ENCODE measurements around the gene PANX1.

DNA sequence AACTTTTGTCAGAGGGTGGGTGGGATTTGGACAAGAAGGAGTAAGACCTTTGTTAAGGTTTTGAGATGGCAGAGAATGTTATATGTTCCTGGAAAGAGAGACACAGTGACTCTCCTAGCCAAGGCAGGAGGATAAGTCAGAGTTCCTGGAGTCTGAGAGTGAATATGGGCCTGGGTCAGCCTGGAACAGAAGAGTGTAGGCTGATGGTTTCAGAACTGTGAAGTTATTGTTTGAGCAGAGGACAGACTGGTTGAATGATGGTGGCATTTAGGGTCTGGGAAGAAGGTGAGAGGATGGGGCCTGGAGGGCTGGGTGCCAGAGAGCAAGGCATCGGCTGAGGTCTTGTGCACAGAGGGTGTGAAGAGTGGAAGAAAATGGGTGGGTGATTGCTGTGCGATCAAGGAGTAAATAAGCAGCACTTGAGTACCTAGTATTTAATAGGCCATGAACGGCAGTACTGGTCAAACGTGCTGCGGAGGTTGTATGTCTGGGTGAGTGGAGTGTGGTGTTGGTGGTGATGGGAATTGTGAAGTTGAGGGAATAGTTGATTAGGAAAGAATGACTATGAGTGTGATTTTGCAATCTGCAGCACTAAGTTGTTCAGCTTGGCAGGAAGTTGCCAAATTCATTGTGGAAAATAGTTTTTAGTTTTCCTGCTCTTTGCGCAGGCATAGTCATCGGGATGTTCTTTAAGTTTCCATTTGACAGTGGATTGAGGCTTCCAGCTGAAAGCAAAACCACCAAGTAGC, 1.8 kb downstream of the PANX1 start:
- TF ChIP-seq, protein P1, sequence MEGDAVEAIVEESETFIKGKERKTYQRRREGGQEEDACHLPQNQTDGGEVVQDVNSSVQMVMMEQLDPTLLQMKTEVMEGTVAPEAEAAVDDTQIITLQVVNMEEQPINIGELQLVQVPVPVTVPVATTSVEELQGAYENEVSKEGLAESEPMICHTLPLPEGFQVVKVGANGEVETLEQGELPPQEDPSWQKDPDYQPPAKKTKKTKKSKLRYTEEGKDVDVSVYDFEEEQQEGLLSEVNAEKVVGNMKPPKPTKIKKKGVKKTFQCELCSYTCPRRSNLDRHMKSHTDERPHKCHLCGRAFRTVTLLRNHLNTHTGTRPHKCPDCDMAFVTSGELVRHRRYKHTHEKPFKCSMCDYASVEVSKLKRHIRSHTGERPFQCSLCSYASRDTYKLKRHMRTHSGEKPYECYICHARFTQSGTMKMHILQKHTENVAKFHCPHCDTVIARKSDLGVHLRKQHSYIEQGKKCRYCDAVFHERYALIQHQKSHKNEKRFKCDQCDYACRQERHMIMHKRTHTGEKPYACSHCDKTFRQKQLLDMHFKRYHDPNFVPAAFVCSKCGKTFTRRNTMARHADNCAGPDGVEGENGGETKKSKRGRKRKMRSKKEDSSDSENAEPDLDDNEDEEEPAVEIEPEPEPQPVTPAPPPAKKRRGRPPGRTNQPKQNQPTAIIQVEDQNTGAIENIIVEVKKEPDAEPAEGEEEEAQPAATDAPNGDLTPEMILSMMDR (conservative IDR thresholded peaks at IDR 0.05 in 1 of 2, IDR thresholded peaks at IDR 0.05 in 1 of 2; ENCODE audit: extremely low read depth in 1 of 2, insufficient read depth in 1 of 2, low read depth in 1 of 2, low read length in 2 of 2), result no peak
- no peak for TF ChIP-seq EZH2 (IDR thresholded peaks at IDR 0.05; ENCODE audit: borderline replicate concordance, low read length)

All from mammary epithelial cell (primary cell).